Prostate gland (tissue), 2 donors: Measurements from ENCODE around the gene PPP1R11.

Source experiments
- POLR2A ChIP-seq: fragments of 450-650 bp; IDR thresholded peaks from one replicate; pipeline ENCODE4 v1.6.1; 2016; ENCODE audit warnings: antibody characterized with exemption, mild to moderate bottlenecking
- POLR2AphosphoS5 ChIP-seq: sonication (generic); formaldehyde crosslinking; IDR thresholded peaks from one replicate; pipeline ENCODE4 v1.6.1; 2017; ENCODE audit warnings: antibody characterized with exemption
- TF ChIP-seq, protein P1 (sequence below), 4 experiments: fragments of 200-600 bp in 2 of 4; fragments of 450-650 bp in 2 of 4; sonication (generic) in 2 of 4; IDR thresholded peaks; 1 replicate in 3 of 4; 2 replicates in 1 of 4; pipeline ENCODE4 v1.5.1; 2016 to 2019; ENCODE audit warnings: antibody characterized with exemption in 4 of 4, mild to moderate bottlenecking in 2 of 4, moderate library complexity in 2 of 4

DNA sequence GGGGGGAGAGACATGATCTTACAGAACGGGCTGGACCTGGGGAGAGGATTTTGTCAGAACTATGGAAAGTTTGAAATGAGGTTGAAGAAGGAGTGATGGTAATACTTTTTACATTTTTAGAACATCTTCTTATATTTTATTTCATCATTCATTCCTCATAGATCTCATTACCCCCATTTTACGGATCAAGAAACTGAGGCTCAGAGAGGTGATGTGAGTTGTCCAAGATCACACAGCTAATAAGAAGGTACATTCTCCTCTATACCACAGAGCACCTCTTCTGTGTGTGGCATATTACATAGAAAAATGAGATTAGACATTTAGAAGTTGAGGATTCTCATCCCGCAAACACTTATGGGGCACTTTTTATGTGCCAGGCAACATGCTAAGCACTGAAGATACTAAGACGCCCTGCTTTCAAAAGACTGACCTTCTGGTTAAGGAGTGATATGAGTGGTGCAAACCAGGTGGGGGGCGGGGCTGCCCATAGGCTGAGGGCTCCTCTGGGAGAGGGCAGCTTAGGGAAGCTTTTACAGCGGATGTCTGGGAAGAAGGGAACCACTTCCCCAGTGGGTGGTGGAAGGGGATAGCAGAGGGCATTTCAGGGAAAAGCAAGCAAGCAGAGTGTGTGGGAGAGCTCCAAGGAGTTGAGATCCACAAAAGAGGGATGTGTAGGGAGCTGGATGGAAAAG lies 26.0 kb downstream of the PPP1R11 start:
- TF ChIP-seq, protein P1, sequence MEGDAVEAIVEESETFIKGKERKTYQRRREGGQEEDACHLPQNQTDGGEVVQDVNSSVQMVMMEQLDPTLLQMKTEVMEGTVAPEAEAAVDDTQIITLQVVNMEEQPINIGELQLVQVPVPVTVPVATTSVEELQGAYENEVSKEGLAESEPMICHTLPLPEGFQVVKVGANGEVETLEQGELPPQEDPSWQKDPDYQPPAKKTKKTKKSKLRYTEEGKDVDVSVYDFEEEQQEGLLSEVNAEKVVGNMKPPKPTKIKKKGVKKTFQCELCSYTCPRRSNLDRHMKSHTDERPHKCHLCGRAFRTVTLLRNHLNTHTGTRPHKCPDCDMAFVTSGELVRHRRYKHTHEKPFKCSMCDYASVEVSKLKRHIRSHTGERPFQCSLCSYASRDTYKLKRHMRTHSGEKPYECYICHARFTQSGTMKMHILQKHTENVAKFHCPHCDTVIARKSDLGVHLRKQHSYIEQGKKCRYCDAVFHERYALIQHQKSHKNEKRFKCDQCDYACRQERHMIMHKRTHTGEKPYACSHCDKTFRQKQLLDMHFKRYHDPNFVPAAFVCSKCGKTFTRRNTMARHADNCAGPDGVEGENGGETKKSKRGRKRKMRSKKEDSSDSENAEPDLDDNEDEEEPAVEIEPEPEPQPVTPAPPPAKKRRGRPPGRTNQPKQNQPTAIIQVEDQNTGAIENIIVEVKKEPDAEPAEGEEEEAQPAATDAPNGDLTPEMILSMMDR (IDR thresholded peaks at IDR 0.05) = no peak
- no peak for TF ChIP-seq POLR2A
- no peak for TF ChIP-seq POLR2AphosphoS5
